HG03108 (cell line): ENCODE data around the gene THAP12.
"Not testable (repeated sequence)": the region's sequence is repeated elsewhere in the genome, so short reads cannot be mapped to it uniquely, and the experiment has no call there.

Experiments used
- ATAC-seq: cut with Tn5 transposase; IDR thresholded peaks from one replicate; pipeline ENCODE4 v1.9.1; 2021; ENCODE audit warnings: moderate library complexity; ENCODE audit not compliant: unreplicated experiment

The THAP12 gene

DNA sequence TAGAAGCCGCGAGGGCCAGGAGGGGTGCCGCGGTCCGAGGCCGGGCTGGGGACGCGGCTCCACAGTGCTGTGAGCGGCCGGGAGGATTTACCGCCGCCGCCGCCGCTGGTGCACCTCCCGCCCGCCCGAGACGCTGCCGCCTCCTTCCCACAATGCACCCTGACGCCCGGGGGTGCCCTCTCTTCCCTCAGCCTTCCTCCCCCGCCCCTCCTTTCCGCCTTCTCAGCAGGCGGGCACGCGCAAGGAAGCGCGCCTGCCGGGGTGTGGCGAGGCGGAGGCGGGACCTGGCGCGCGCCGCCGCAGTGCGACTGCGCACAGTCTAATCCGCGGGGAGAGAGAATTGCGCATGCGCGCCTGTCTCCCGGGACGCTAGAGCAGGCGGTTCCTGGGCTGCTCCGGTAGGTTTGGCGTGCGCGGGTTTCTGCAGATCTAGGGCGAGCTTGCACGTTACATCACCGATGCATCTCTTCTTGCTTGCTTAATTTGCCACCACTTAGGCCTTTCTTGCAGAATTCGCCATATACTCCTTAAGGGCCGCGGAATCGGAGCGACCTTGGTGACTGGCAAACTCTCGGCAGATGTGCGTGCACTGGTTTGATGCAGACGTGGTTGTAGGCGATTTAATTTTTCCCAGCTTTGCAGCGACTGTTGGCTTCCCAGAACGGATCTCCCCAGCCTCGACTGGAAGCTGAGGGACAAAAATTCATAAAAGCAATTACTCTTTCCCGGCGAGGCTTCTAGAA is at the start of gene THAP12, which contains the start of gene GVQW3:
Gene THAP12, minus strand, starts transcription at position 156 of the 743 bp plus-strand sequence. CDS start 296 bp downstream, outside the sequence.
Gene GVQW3, plus strand, starts transcription at position 347 of the 743 bp plus-strand sequence. CDS start 506 bp downstream, outside the sequence.
- ATAC-seq = peak; percentile 73

- no peak for ATAC-seq
Measured at GRCh38 chr11:76426660-76427059, 45.7 kb upstream of the THAP12 start.

DNA sequence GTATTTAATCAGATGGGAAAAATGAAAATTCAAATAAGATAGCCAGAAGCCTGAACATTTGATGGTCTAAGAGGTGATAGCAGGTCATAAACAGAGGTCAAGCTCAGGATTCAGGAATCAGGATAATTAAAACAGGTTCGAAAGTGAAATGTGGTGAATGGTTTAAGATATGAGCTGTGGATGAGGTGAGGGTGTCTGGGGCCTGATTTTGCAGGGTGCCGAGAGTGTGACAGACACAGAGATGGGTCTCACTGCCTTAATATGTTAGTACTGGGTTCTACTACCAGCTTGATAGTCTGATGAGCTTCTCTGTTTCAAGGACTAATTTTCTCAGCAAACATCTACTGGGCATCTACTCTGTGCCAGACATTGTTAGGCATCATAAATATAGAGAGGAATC is 44.0 kb upstream of the THAP12 start:
- ATAC-seq = no peak

- no peak for ATAC-seq
Measured at GRCh38 chr11:76424379-76424778, 43.4 kb upstream of the THAP12 start.

DNA sequence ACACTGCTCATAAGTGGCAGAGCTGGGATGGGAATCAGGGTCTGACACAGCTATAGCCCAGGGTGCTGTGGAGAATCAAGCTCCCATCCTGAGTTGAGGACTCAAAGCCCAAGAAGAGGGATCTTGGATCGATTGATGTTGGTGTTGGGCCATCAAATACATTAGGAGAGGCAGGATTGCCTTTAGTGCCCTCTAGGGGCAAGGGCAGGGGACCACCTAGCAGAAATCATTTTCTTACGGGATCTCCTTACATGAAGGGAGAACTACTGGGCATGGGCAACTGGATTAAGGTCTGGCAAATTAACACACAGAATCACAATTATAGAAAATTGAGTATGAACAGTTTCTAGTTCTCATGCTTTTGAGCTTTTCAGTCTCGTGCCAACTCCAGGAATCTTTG is 39.0 kb upstream of the THAP12 start:
- no peak for ATAC-seq

DNA sequence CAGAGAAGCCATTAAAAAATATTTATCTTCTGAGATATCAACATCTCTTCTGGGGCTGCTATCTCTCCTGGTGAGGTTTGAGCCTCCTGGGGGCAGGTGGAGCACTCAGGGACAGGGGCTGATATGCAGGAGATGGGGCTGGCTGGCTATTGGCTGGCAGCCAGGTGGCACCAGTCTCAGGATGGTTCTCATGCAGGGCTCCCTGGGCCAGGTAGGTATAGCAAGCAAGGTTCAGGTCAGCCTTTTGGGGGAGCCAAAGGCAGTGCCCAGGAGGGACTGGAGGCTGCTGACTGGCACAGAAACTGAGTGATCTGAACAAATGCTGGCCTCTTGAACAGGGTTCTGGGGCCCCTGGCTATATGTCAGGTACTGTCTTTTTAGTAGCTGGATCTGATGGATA is 34.1 kb upstream of the THAP12 start:
- no peak for ATAC-seq

GRCh38 chr11:76410851-76411357 is 30.0 kb upstream of the THAP12 start:
- no peak for ATAC-seq

- ATAC-seq = no peak
Measured at GRCh38 chr11:76408171-76408965, 27.4 kb upstream of the THAP12 start.

- no peak for ATAC-seq
Measured at GRCh38 chr11:76406359-76406758, 25.4 kb upstream of the THAP12 start.

DNA sequence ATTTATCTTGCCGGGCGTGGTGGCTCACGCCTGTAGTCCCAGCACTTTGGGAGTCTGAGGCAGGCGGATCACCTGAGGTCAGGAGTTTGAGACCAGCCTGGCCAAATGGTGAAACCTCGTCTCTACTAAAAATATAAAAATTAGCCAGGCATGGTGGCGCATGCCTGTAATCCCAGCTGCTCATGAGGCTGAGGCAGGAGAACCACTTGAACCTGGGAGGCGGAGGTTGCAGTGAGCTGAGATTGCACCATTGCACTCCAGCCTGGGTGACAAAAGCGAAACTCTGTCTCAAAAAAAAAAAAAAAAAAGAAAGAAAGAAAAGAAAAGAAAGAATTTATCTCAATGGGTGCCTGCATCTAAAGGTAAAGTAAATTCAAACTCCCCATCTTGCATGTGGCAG is 20.6 kb upstream of the THAP12 start:
- ATAC-seq = not testable (repeated sequence)

DNA sequence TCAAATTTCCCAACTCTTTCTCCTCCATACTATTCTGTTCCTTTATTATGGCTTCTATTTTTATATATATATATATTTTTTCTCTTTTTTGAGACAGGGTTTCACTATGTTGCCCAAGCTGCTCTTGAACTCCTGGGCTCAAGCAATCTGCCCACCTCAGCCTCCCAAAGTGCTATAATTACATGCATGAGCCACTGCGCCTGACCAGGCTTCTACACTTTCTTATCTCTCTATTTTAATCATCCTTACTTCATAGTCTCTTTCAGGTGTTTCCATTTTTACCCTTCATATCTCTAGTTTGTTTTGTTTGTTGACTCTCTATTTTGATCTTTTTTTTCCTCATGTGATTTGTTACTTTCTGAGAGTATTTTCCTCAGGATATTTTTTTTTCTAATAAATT is 20.0 kb upstream of the THAP12 start:
- no peak for ATAC-seq

- peak; percentile 80 for ATAC-seq
Measured at GRCh38 chr11:76397383-76397782, 16.5 kb upstream of the THAP12 start.

- ATAC-seq = no peak
Measured at GRCh38 chr11:76395296-76395695, 14.4 kb upstream of the THAP12 start.

GRCh38 chr11:76394411-76394810 is 13.5 kb upstream of the THAP12 start:
- ATAC-seq = no peak

DNA sequence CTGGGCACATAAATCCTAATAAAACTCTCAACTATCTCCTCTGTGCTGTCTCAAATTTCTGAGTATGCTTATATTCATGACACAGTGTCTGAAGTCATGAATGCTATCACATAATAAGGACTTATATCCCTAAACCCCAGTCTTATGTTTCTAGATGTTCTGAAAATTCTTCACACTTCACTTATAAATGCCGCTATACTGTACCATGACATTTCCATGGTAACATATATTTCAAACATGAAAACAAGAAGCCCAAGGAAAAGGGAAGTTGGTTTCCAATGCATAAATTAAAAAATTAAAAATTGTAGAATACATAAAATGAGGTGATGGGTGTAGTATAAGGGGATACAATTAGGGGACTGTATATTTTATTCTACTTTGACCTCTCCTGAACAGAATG is 11.9 kb upstream of the THAP12 start:
- ATAC-seq = no peak

- ATAC-seq = no peak
Measured at GRCh38 chr11:76391811-76392475, 11.0 kb upstream of the THAP12 start.

DNA sequence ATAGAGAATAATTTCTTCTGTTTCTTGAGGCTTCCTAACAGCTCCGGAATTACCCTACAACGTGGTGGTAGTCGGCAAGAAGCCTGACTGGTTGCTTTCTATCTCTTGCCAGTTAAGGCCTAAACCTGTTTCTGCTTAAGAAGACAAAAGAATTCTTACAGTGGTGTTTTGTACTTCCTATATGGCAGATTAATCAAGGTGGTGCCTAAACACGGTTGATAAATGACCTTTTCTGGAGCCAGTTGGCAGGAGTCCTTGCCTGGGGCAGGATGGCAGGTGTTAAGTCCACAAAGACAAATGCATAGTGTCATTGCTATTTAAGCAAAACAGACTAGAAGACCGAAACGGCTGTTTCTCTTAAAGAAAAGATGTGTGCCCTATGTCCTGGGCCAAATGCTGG is 10.1 kb upstream of the THAP12 start:
- no peak for ATAC-seq

DNA sequence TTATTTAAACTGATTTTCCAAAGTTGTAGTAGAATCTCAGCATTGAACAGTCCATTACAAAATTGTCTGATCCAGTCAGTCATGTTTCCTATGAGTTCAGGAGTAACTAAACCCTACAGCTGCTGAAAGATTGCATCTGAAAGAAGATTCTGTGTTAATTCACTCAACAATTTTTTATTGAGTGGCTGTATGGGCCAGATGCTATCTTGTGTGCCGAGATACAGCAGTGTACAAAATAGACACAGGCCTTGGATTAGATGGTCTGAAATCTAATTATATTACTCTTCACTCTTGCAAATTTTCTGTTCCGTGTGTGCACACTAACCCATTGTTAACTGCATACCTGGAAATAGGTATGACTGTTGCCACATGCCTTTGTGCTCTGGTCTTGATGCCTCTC is 7.5 kb upstream of the THAP12 start:
- ATAC-seq = no peak

- ATAC-seq = no peak
Measured at GRCh38 chr11:76385903-76386302, 5.0 kb upstream of the THAP12 start.

DNA sequence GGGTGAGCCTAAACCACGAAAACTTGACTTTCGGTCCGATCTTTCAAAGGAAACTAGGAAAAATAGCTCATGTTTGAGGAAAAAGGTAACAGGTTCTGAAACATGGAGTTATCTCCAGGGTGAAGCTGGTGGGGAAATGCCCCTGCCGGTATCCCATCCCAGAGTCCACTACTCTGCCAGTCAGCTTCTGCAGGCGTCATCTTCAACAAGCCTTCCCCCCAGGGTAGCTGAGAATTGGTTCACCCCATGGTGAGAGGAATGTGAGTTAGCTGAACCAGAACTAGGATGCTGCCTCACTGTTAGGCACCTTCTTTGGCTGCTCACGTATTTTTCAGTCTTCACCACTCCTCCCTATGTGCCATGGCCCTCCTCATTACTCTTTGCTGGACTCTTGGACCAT is 1.3 kb upstream of the THAP12 start:
- no peak for ATAC-seq
